GM12878 (cell line): ENCODE results near the gene KRT4. TPM values are rescaled to one million over a fixed set of nuclear protein-coding genes. Genes with fewer than 3 reads are reported as not detected.

Experiments used
- ASH2L ChIP-seq: fragments of 300-600, 200-600 bp; sonication (generic); IDR thresholded peaks from 2 replicates; pipeline ENCODE4 v1.6.1; 2017; ENCODE audit warnings: low read depth, mild to moderate bottlenecking, borderline replicate concordance
- CHD2 ChIP-seq: IDR thresholded peaks from 2 replicates; pipeline ENCODE4 v1.6.1; 2011; ENCODE audit warnings: low read depth, low read length, improper control_type of control experiment, borderline replicate concordance
- DPF2 ChIP-seq: fragments of 450-650 bp; IDR thresholded peaks from 2 replicates; pipeline ENCODE4 v1.6.1; 2017; ENCODE audit warnings: mild to moderate bottlenecking
- HDAC2 ChIP-seq: fragments of 200-600 bp; sonication (generic); IDR thresholded peaks from 2 replicates; pipeline ENCODE4 v1.6.1; 2017
- NFYA ChIP-seq: IDR thresholded peaks from 2 replicates; pipeline ENCODE4 v1.6.1; 2011; ENCODE audit warnings: low read depth, mild to moderate bottlenecking, low read length, improper control_type of control experiment, borderline replicate concordance
- SP1 ChIP-seq: IDR thresholded peaks from one replicate; pipeline ENCODE4 v1.6.1; 2011; ENCODE audit warnings: low read depth, low read length
- SREBF1 ChIP-seq: IDR thresholded peaks from 2 replicates; pipeline ENCODE4 v1.6.1; 2012; ENCODE audit warnings: mild to moderate bottlenecking, low read length
- polyA plus RNA-seq, 11 experiments: library from polyadenylated mRNA; depleted of rRNA in 4 of 11; unstranded in 6 of 11; stranded (reverse) in 5 of 11; fragments of >200 nt; fragmentation: Nextera tagmentation in 4 of 11; fragmentation: Illumina TruSeq in 1 of 11; extraction: Ambion mirVana in 4 of 11; extraction: Trizol in 1 of 11; gene quantifications; 1 replicate in 1 of 11; 2 replicates in 10 of 11; pipeline versions ENCODE4 v1.2.1 to v1.2.3, GENCODE V29; 2011 to 2016; ENCODE audit warnings: inconsistent platforms in 2 of 11, missing spikeins in 2 of 11, low read depth in 1 of 11
- total RNA-seq, 4 experiments: library from RNA; depleted of rRNA in 3 of 4; stranded (reverse); fragments of >200 nt in 3 of 4; fragmentation: Illumina TruSeq in 1 of 4; extraction: Trizol in 1 of 4; gene quantifications; 2 replicates each; pipeline versions ENCODE4 v1.2.1 to v1.2.3, GENCODE V29; 2013 to 2021
- TF ChIP-seq, protein P1 (sequence below): fragments of 450-650 bp; formaldehyde crosslinking; IDR thresholded peaks from 2 replicates; pipeline ENCODE4 v1.4.0; 2020; ENCODE audit warnings: mild to moderate bottlenecking, moderate library complexity
- TF ChIP-seq, protein P2 (sequence below): IDR thresholded peaks from 2 replicates; pipeline ENCODE4 v1.6.1; 2012; ENCODE audit warnings: mild to moderate bottlenecking, low read depth, low read length

The KRT4 gene
- total and polyA plus RNA-seq, 10 of the 15 experiments (the other 5 are each of a cell fraction or from before 2014, with no cell fraction given), result not detected

DNA sequence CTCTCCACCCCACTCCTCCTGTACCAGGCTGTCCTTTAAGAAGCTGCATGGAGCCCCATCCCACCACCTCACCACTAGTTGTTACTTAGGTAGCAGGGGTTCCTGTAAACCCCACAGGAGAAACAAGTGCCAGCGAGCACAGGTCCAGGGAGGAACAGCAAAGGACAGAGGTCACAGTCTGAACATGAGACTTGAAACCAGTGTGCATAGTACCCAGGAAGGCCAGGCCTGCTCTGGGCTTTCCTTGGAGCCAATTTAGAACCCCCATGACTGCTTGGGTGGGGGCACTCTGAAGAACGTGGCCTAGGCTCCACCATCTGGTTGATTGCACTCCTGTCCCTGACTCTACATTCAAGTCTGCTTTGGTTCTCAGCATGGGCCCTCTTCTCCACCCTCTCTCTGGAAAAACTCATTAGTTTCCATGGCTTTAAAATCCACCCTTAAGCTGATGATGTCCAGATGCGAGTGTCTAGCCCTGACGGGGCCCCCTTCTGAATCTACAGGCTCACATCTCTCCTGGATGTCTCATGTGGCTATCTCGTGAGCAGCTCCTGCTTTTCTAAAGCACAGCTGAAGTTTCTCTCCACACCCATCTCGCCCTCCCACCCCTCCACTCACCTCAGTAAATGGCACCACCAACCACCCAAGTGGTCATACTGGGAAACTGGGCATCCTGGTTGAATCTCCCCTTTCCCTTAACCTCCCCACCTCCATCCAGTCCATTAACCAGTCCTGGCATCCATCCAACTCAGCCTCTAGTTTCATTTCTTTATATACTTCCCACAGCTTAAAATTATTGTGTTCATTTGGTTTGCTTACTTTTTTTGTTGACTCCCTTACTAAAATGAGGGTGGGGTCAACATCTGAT lies 26.4 kb downstream of the KRT4 start (continued):
- TF ChIP-seq, protein P1, sequence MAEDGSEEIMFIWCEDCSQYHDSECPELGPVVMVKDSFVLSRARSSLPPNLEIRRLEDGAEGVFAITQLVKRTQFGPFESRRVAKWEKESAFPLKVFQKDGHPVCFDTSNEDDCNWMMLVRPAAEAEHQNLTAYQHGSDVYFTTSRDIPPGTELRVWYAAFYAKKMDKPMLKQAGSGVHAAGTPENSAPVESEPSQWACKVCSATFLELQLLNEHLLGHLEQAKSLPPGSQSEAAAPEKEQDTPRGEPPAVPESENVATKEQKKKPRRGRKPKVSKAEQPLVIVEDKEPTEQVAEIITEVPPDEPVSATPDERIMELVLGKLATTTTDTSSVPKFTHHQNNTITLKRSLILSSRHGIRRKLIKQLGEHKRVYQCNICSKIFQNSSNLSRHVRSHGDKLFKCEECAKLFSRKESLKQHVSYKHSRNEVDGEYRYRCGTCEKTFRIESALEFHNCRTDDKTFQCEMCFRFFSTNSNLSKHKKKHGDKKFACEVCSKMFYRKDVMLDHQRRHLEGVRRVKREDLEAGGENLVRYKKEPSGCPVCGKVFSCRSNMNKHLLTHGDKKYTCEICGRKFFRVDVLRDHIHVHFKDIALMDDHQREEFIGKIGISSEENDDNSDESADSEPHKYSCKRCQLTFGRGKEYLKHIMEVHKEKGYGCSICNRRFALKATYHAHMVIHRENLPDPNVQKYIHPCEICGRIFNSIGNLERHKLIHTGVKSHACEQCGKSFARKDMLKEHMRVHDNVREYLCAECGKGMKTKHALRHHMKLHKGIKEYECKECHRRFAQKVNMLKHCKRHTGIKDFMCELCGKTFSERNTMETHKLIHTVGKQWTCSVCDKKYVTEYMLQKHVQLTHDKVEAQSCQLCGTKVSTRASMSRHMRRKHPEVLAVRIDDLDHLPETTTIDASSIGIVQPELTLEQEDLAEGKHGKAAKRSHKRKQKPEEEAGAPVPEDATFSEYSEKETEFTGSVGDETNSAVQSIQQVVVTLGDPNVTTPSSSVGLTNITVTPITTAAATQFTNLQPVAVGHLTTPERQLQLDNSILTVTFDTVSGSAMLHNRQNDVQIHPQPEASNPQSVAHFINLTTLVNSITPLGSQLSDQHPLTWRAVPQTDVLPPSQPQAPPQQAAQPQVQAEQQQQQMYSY (CRISPR knock-in tag), result no peak
- no peak for TF ChIP-seq ASH2L
- TF ChIP-seq, protein P2, sequence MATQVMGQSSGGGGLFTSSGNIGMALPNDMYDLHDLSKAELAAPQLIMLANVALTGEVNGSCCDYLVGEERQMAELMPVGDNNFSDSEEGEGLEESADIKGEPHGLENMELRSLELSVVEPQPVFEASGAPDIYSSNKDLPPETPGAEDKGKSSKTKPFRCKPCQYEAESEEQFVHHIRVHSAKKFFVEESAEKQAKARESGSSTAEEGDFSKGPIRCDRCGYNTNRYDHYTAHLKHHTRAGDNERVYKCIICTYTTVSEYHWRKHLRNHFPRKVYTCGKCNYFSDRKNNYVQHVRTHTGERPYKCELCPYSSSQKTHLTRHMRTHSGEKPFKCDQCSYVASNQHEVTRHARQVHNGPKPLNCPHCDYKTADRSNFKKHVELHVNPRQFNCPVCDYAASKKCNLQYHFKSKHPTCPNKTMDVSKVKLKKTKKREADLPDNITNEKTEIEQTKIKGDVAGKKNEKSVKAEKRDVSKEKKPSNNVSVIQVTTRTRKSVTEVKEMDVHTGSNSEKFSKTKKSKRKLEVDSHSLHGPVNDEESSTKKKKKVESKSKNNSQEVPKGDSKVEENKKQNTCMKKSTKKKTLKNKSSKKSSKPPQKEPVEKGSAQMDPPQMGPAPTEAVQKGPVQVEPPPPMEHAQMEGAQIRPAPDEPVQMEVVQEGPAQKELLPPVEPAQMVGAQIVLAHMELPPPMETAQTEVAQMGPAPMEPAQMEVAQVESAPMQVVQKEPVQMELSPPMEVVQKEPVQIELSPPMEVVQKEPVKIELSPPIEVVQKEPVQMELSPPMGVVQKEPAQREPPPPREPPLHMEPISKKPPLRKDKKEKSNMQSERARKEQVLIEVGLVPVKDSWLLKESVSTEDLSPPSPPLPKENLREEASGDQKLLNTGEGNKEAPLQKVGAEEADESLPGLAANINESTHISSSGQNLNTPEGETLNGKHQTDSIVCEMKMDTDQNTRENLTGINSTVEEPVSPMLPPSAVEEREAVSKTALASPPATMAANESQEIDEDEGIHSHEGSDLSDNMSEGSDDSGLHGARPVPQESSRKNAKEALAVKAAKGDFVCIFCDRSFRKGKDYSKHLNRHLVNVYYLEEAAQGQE, result no peak
- no peak for TF ChIP-seq HDAC2
- no peak for TF ChIP-seq SP1
- no peak for TF ChIP-seq CHD2
- TF ChIP-seq SREBF1, result no peak
- no peak for TF ChIP-seq DPF2
- no peak for TF ChIP-seq NFYA
